NK-92 (cell line): ENCODE measurements around the gene NEMP2.

ENCODE experiments used
- DNase-seq: peaks from one replicate; lab custom pipeline; 2025; ENCODE audit not compliant: unreplicated experiment; lab: John Stamatoyannopoulos, UW

Gene NEMP2

GRCh38 chr2:190554357-190555006, 20.0 kb upstream of the NEMP2 start:
- no peak for DNase-seq

- DNase-seq, result no peak
These were observed 18.7 kb upstream of the NEMP2 start for GRCh38 chr2:190553254-190553653.

DNA sequence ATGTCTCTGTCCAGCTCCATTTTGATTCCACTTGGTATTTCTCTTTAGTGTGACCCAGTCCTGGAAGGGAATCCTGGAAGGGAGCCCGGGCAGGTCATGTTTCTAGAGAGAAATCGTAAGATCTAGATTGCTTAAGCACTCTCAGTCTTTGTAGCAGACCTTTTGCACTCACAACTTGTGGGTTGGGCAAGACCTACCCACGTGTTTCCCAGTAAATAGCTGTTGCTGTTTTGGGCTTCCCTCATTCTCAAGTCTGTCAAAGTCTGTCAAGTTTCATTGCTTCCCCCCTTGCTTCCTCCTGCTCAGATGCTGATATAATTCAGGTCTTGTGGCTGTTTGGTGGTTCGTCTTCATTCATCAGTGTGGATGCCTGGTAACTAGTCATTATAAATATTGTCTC, 17.4 kb upstream of the NEMP2 start:
- no peak for DNase-seq

- DNase-seq, result no peak
These were observed 15.6 kb upstream of the NEMP2 start for GRCh38 chr2:190550137-190550536.

DNA sequence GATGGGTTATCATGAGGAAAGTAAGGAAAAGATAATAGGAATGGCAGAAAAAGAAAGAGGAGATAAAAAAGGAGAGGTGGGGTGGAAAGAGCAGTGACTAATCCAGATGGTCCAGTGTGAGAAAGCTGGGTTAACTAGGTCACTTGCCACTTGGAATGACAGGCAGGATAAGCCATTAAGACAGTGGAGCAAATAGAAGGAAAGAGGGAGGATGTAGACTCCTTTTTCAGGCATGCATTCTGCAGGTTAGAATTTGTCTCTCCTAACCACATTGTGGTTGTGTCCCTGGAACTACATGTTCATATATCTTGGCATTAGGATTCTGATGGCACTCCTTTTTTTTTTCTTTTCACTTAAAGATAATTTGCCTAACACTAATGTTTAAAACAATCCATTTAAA, 13.4 kb upstream of the NEMP2 start:
- DNase-seq, result no peak

- DNase-seq, result no peak
These were observed 12.2 kb upstream of the NEMP2 start for GRCh38 chr2:190546734-190547133.

- no peak for DNase-seq
These were observed 11.2 kb upstream of the NEMP2 start for GRCh38 chr2:190545555-190546385.

DNA sequence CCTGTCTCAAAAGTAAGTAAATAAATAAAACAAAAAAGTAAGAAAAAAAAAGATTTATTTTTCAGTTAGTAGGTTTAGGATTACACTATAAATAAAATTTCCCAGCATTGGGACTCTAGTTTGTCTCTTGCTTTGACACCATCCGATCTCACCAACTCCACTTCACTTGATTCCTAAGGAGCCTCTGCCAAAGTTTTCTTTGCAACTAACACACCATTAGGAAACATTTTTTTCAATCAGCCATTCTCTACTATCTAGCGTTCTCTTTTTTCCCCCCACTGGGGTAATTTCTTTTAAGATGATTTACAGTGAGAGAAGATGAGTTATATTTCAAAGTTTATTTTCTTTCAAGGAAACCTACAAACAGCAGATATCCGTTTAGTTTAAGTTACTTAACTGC, 10.6 kb upstream of the NEMP2 start:
- no peak for DNase-seq

GRCh38 chr2:190540048-190540447, 5.5 kb upstream of the NEMP2 start:
- DNase-seq, result no peak

GRCh38 chr2:190538201-190538600, 3.7 kb upstream of the NEMP2 start:
- no peak for DNase-seq

DNA sequence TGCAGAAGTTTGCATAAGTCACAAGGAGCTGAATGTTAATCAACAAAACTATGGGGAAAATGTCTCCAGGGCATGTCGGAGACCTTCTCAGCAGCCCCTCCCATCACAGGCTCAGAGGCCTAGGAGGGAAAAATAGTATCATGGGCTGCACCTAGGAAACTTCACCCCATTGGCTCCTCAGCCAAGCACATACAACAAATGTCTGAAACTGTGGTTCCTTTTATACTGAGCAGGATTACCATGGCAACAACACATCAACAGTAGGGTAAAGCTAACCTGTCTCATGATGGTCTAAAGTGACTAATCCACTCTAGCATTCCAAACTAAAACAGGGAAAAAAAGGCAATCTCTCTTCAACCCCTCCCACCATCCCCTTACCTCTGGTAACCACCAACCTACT, 3.2 kb upstream of the NEMP2 start:
- DNase-seq, result no peak

GRCh38 chr2:190535586-190535985, 1.1 kb upstream of the NEMP2 start:
- no peak for DNase-seq

DNA sequence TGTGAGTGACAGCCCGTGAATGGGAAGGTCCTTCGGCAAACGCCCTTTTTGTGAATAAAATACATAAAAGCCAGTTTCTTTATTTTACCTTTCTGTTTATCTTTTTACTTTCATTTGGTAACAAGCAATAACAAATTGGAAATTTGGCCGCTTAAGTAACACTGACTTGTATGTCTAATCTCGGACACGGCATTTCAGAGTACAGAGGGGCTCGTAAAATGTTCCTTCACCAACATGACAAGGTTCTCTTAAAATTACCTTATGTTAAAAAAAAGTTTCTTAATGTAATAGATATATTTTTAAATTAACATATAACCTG, 558 bp upstream of the NEMP2 start:
- no peak for DNase-seq

DNA sequence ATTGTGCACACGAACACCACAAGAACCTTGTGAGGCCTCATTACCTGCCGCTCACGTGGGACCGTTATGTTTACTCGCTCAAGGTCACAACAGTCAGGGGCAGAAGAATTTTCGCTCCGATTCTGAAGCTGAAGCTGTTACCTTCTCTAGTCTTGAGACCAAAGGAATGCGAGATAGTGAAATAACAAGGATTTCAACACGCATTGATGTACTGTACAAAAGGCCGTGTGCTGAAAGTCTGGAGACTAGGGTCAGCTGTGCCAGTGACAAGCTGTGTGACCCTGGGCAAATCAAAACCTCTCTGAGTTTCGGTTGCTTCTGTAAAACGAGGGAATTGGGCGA, 583 bp downstream of the NEMP2 start:
- no peak for DNase-seq

DNA sequence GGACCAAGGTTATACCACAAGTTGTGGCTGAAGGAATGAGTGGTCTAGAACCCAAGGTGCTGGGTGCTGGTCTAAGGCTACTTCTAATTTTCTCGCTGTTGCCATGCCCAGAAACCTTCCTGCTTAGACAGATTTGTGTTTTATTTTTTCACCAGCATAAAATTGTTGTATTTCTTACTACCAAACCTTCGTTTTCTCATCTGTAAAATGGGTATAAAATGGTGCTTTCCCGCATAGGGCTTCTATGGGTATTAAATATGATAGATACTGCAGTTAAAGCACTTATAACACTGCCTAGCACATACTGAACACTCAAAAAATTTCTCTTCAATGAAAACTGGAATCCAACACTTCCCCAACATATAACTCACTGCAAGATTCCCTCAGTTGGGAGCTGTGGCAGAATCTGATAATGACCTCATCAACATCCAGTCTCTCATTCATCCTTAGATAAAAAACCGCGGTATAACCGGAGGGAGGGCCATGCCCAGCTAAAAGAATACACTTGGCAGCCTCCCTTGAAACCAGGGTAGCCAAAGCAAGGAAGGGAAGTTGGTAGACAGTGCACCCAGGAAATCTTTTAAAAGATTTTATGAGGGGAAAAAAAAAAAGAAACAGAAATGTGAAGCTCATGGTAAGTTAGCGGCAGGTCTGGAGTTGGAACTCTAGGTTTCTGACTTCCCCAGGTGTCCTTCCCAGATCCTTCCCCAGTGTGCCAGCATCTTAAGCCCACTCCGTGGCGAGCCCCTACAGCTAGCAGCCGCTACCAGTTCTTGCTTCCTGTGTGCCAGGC, 1.2 kb downstream of the NEMP2 start:
- no peak for DNase-seq

DNA sequence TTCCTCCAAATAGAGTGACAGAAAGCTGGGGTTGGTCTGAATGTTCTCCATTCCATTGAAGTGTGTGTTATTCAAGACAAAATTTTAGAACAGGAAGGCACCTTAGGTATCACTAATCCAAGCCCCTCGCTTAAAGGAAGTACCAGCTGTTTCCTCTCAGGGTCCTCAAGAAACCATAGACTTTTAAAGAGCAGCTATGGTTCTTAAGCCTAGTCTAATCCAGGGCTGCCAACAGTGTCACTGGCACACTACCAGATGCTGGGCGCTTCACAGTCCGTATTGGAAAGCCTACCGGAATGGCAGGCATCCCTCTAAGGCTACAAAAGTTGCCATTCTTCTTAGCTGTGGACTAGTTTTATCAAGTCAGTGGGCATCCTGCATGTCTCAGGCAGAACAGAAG, 1.9 kb downstream of the NEMP2 start:
- no peak for DNase-seq

GRCh38 chr2:190530248-190530900, 4.1 kb downstream of the NEMP2 start:
- no peak for DNase-seq

- no peak for DNase-seq
These were observed 4.9 kb downstream of the NEMP2 start for GRCh38 chr2:190529486-190530247.

DNA sequence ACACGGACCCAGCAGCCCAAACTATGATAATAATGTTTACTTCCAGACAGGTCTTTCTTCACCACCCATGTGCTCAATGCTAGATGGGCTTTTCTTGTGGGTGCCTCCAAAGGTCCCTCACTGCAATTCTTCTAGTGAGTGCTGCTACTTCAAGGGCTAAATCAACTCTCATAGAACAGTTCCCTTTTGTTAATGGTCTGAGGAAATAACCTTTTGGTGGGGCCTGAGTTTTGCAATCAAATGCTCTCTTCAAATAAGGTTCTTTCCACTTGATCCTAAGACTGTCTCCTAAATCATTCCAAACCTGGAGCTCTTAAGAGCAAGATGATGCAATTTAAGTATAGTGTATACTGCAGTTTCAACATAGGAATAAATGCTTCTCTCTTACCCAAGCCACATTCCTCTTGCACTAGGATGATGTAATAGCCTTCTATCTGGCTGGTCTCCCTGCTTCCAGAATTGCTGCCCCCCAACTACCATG, 6.0 kb downstream of the NEMP2 start:
- no peak for DNase-seq

DNA sequence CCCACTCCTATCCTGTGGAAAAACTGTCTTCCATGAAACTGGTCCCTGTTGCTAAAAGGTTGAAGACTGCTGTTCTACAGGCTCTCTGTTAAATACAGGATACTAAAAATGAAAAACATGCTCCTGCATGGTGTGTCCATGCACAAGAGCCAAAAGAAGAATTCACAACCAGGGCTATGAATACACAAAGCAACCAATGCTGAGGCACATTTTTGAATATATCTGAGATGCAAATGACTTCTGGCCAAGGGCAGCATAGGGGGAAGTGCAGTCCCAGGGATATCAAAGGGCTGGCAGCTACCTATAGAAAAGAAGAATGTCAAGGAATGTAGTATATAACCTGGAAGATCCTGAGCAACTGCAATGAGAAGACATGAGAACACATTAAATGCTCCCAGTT, 6.6 kb downstream of the NEMP2 start:
- no peak for DNase-seq

DNA sequence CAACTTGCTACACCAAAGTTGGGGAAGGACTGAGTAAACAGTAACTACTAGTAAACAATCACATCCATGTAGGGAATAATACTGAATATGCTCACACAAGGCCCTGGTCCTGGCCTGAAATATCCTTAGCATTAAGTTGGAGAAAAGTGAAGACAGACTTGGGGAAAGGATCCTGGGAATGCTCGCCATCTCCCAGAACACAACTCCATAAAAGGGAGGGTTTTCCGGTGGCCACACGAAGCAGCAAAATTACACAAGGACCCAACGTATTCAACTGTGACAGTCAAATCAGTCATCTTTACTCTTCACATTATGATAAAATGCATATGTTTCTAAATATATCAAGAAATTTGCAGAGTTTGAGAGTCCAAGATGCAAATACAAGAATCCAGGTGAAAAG, 7.3 kb downstream of the NEMP2 start:
- no peak for DNase-seq
